ENCODE data around the gene TMEM150B. TPM values are rescaled to one million over a fixed set of nuclear protein-coding genes. Genes with fewer than 3 reads are reported as not detected.

Gene TMEM150B
- polyA plus RNA-seq, 3 donors, result 10.1 to 65.6 (median 11.2) TPM

GRCh38 chr19:55365245-55365644, 40.1 kb upstream of the TMEM150B start:
- no peaks in the 10 kb centered on the region for H3K79me2 ChIP-seq (ENCODE audit: insufficient read depth, low read length)
- H3K9me3 Mint-ChIP-seq, result peaks cover 0 to 12% (median 2%) of the 10 kb centered on the region in 7 donors

GRCh38 chr19:55362990-55363716, 38.0 kb upstream of the TMEM150B start, which contains the start of gene GARIN5B:
Gene GARIN5B (minus strand): TSS chr19:55363260. CDS start chr19:55363066, 194 bp downstream.
- Mint-ChIP-seq H3K27ac (no peak within 1 kb of the TSS), H3K36me3 (no peaks in the 10 kb centered on the region), H3K4me1 (no peaks in the 10 kb centered on the region), H3K27me3 (ENCODE audit: low read depth in 3 of 3) (peaks cover 4 to 25% (median 22%) of the 10 kb centered on the region in 3 donors), H3K4me3 (no peak within 1 kb of the TSS), H3K9me3 (peaks cover 0 to 2% (median 0%) of the 10 kb centered on the region in 7 donors)
- Histone ChIP-seq H3K4me3 (replicated peaks in 1 of 3; ENCODE audit: low read depth in 2 of 3, low read length in 3 of 3) (no peak within 1 kb of the TSS), H4K20me1 (ENCODE audit: insufficient read depth, low read length) (no peaks in the 10 kb centered on the region), H3K27me3 (ENCODE audit: control insufficient read depth in 2 of 2, insufficient read depth in 2 of 2, low read length in 2 of 2) (peaks cover under 1 to 6% of the 10 kb centered on the region in 2 donors), H3K9me3 (replicated peaks in 1 of 2; ENCODE audit: control insufficient read depth in 1 of 2, insufficient read depth in 1 of 2, low read length in 2 of 2) (no peaks in the 10 kb centered on the region), H3K4me2 (replicated peaks; ENCODE audit: extremely low read depth, low read length, poor library complexity, severe bottlenecking) (no peak within 1 kb of the TSS), H3K36me3 (replicated peaks in 1 of 2; ENCODE audit: control insufficient read depth in 1 of 2, insufficient read depth in 2 of 2, low read length in 2 of 2) (no peaks in the 10 kb centered on the region), H3K9ac (ENCODE audit: insufficient read depth, low read length, poor library complexity, severe bottlenecking) (no peak within 1 kb of the TSS), H3K27ac (ENCODE audit: low read depth in 1 of 2, low read length in 2 of 2) (no peak within 1 kb of the TSS), H3K4me1 (ENCODE audit: control insufficient read depth in 1 of 2, insufficient read depth in 2 of 2, low read length in 2 of 2) (no peaks in the 10 kb centered on the region), H3K79me2 (ENCODE audit: insufficient read depth, low read length) (no peaks in the 10 kb centered on the region), H2AFZ (ENCODE audit: insufficient read depth, low read depth, low read length, poor library complexity, severe bottlenecking) (no peak within 1 kb of the TSS)
- no peak for TF ChIP-seq CTCF (IDR thresholded peaks at IDR 0.05)
- 94% methylated on average over 20 of the region's 27 CpGs for WGBS (ENCODE audit: insufficient coverage)
- DNase-seq, result no peak
- intact Hi-C loops (cut with micrococcal nuclease), result no loop called here

More at GRCh38 chr19:55365245-55365644, 40.1 kb upstream of the TMEM150B start:
- Mint-ChIP-seq H3K4me3 (no peak overlapping the region), H3K27me3 (ENCODE audit: low read depth in 3 of 3) (peaks cover 18 to 38% (median 31%) of the 10 kb centered on the region in 3 donors), H3K36me3 (no peaks in the 10 kb centered on the region), H3K27ac (no peak overlapping the region), H3K4me1 (peaks cover 3% of the 10 kb centered on the region)
- no peak for TF ChIP-seq CTCF (IDR thresholded peaks at IDR 0.05)
- H3K27ac ChIP-seq (ENCODE audit: low read depth in 1 of 2, low read length in 2 of 2), result no peak overlapping the region
- H3K9me3 ChIP-seq (replicated peaks in 1 of 2; ENCODE audit: control insufficient read depth in 1 of 2, insufficient read depth in 1 of 2, low read length in 2 of 2), result peaks cover 0 to 2% of the 10 kb centered on the region in 2 donors
- intact Hi-C loops (cut with micrococcal nuclease), result no loop called here
- H2AFZ ChIP-seq (ENCODE audit: insufficient read depth, low read depth, low read length, poor library complexity, severe bottlenecking), result no peak overlapping the region
- H3K27me3 ChIP-seq (ENCODE audit: control insufficient read depth in 2 of 2, insufficient read depth in 2 of 2, low read length in 2 of 2), result peaks cover 19 to 24% of the 10 kb centered on the region in 2 donors
- no peaks in the 10 kb centered on the region for H4K20me1 ChIP-seq (ENCODE audit: insufficient read depth, low read length)
- WGBS (ENCODE audit: insufficient coverage), result 97% methylated on average over 7 of the region's 8 CpGs
- no peak for DNase-seq
- no peak overlapping the region for H3K4me3 ChIP-seq (replicated peaks in 1 of 3; ENCODE audit: low read depth in 2 of 3, low read length in 3 of 3)
- H3K9ac ChIP-seq (ENCODE audit: insufficient read depth, low read length, poor library complexity, severe bottlenecking), result no peak overlapping the region
- no peaks in the 10 kb centered on the region for H3K36me3 ChIP-seq (replicated peaks in 1 of 2; ENCODE audit: control insufficient read depth in 1 of 2, insufficient read depth in 2 of 2, low read length in 2 of 2)
- no peak overlapping the region for H3K4me2 ChIP-seq (replicated peaks; ENCODE audit: extremely low read depth, low read length, poor library complexity, severe bottlenecking)
- H3K4me1 ChIP-seq (ENCODE audit: control insufficient read depth in 1 of 2, insufficient read depth in 2 of 2, low read length in 2 of 2), result peaks cover 4 to 6% of the 10 kb centered on the region in 2 donors

Measured in CD14-positive monocyte (primary cell).